ENCODE measurements around the gene WDR81.
A peak's percentile ranks its signal among the peaks of the same experiment; 100 is the strongest.

WDR81 gene

GRCh38 chr17:1783834-1784611 is 59.5 kb downstream of the WDR81 start:
- Histone ChIP-seq H4K20me1 (ENCODE audit: control insufficient read depth, insufficient read depth, low read depth, low read length) (no peaks in the 10 kb centered on the region), H3K4me1 (ENCODE audit: control insufficient read depth, low read length) (peaks cover 46% of the 10 kb centered on the region), H3F3A (ENCODE audit: control insufficient read depth, insufficient read depth) (peaks cover 16% of the 10 kb centered on the region), H3K79me2 (ENCODE audit: control insufficient read depth, low read length) (peaks cover 11% of the 10 kb centered on the region), H3K27ac (ENCODE audit: low read depth, low read length) (peak overlapping the region; percentile 84), H3K9me2 (replicated peaks; ENCODE audit: control insufficient read depth, low read length) (no peaks in the 10 kb centered on the region), H3K27me3 (ENCODE audit: control insufficient read depth, low read length) (no peaks in the 10 kb centered on the region), H3K9me3 (ENCODE audit: control insufficient read depth, insufficient read depth, low read length) (no peaks in the 10 kb centered on the region), H3K36me3 (ENCODE audit: control insufficient read depth, low read length) (peaks cover 71% of the 10 kb centered on the region), H3K4me2 (ENCODE audit: low read length) (peak overlapping the region; percentile 61), H3K4me3 (ENCODE audit: low read length) (peak overlapping the region; percentile 43)
- peak; percentile 82 for TF ChIP-seq CTCF (IDR thresholded peaks at IDR 0.05; ENCODE audit: low read depth, low read length, poor library complexity, severe bottlenecking)
- TF ChIP-seq EZH2phosphoT487 (IDR thresholded peaks at IDR 0.05; ENCODE audit: borderline replicate concordance, low read length) = no peak

GRCh38 chr17:1785930-1786329 is 61.4 kb downstream of the WDR81 start:
- TF ChIP-seq CTCF (IDR thresholded peaks at IDR 0.05; ENCODE audit: low read depth, low read length, poor library complexity, severe bottlenecking) (no peak), EZH2phosphoT487 (IDR thresholded peaks at IDR 0.05; ENCODE audit: borderline replicate concordance, low read length) (no peak)
- H3K27me3 ChIP-seq (ENCODE audit: control insufficient read depth, low read length) = no peaks in the 10 kb centered on the region
- H3F3A ChIP-seq (ENCODE audit: control insufficient read depth, insufficient read depth) = peaks cover 20% of the 10 kb centered on the region
- H3K4me2 ChIP-seq (ENCODE audit: low read length) = no peak overlapping the region
- peaks cover 60% of the 10 kb centered on the region for H3K36me3 ChIP-seq (ENCODE audit: control insufficient read depth, low read length)
- H3K9me3 ChIP-seq (ENCODE audit: control insufficient read depth, insufficient read depth, low read length) = no peaks in the 10 kb centered on the region
- H3K4me3 ChIP-seq (ENCODE audit: low read length) = no peak overlapping the region
- H3K9me2 ChIP-seq (replicated peaks; ENCODE audit: control insufficient read depth, low read length) = no peaks in the 10 kb centered on the region
- peaks cover 25% of the 10 kb centered on the region for H3K79me2 ChIP-seq (ENCODE audit: control insufficient read depth, low read length)
- peaks cover 36% of the 10 kb centered on the region for H3K4me1 ChIP-seq (ENCODE audit: control insufficient read depth, low read length)
- no peak overlapping the region for H3K27ac ChIP-seq (ENCODE audit: low read depth, low read length)
- H4K20me1 ChIP-seq (ENCODE audit: control insufficient read depth, insufficient read depth, low read depth, low read length) = no peaks in the 10 kb centered on the region

GRCh38 chr17:1786708-1787107 is 62.2 kb downstream of the WDR81 start:
- Histone ChIP-seq H3K9me3 (ENCODE audit: control insufficient read depth, insufficient read depth, low read length) (no peaks in the 10 kb centered on the region), H3K79me2 (ENCODE audit: control insufficient read depth, low read length) (peaks cover 31% of the 10 kb centered on the region), H3K27ac (ENCODE audit: low read depth, low read length) (no peak overlapping the region), H3K36me3 (ENCODE audit: control insufficient read depth, low read length) (peaks cover 55% of the 10 kb centered on the region), H3K4me1 (ENCODE audit: control insufficient read depth, low read length) (peaks cover 29% of the 10 kb centered on the region), H3K9me2 (replicated peaks; ENCODE audit: control insufficient read depth, low read length) (no peaks in the 10 kb centered on the region), H3K4me3 (ENCODE audit: low read length) (no peak overlapping the region), H3K4me2 (ENCODE audit: low read length) (no peak overlapping the region), H3F3A (ENCODE audit: control insufficient read depth, insufficient read depth) (peaks cover 20% of the 10 kb centered on the region), H3K27me3 (ENCODE audit: control insufficient read depth, low read length) (no peaks in the 10 kb centered on the region), H4K20me1 (ENCODE audit: control insufficient read depth, insufficient read depth, low read depth, low read length) (no peaks in the 10 kb centered on the region)
- TF ChIP-seq EZH2phosphoT487 (IDR thresholded peaks at IDR 0.05; ENCODE audit: borderline replicate concordance, low read length) (no peak), CTCF (IDR thresholded peaks at IDR 0.05; ENCODE audit: low read depth, low read length, poor library complexity, severe bottlenecking) (no peak)

Measured in DOHH2 (cell line).